Hepatocyte (in vitro differentiated cells): Measurements from ENCODE around the gene MRPL9.

Source experiments
- CTCF ChIP-seq: fragments of 200-600 bp; sonication (generic); IDR thresholded peaks from 2 replicates; pipeline ENCODE4 v1.5.1; 2016; ENCODE audit warnings: antibody characterized with exemption, mild to moderate bottlenecking; ENCODE audit not compliant: poor library complexity
- EZH2 ChIP-seq: fragments of 200-600 bp; sonication (generic); IDR thresholded peaks from 2 replicates; pipeline ENCODE4 v1.6.1; 2016; ENCODE audit warnings: antibody characterized with exemption, mild to moderate bottlenecking, borderline replicate concordance
- EZH2phosphoT487 ChIP-seq: fragments of 200-600 bp; sonication (generic); IDR thresholded peaks from one replicate; pipeline ENCODE4 v1.6.1; 2018; ENCODE audit warnings: antibody characterized with exemption, mild to moderate bottlenecking, low read depth, moderate library complexity; ENCODE audit not compliant: unreplicated experiment, severe bottlenecking

GRCh38 chr1:151710187-151710840, 53.0 kb downstream of the MRPL9 start:
- TF ChIP-seq CTCF (no peak), EZH2phosphoT487 (no peak), EZH2 (no peak)
